HPDE6-E6E7 (cell line): ENCODE results near the gene OSBPL10.

Source experiments
- DNase-seq: peaks from one replicate; pipeline ENCODE4 v3.0.0; 2011; ENCODE audit warnings: missing footprints; ENCODE audit errors: extremely low spot score

The OSBPL10 gene

GRCh38 chr3:31959951-31960792, 20.9 kb downstream of the OSBPL10 start:
- DNase-seq, result no peak

- DNase-seq, result no peak
Measured at GRCh38 chr3:31959251-31959650, 21.8 kb downstream of the OSBPL10 start.

GRCh38 chr3:31958701-31959152, 22.3 kb downstream of the OSBPL10 start:
- DNase-seq, result no peak

- DNase-seq, result no peak
Measured at GRCh38 chr3:31957106-31957505, 24.0 kb downstream of the OSBPL10 start.

- DNase-seq, result no peak
Measured at GRCh38 chr3:31955581-31955980, 25.5 kb downstream of the OSBPL10 start.

- no peak for DNase-seq
Measured at GRCh38 chr3:31953636-31954035, 27.4 kb downstream of the OSBPL10 start.

GRCh38 chr3:31953091-31953490, 28.0 kb downstream of the OSBPL10 start:
- DNase-seq, result no peak

- DNase-seq, result no peak
Measured at GRCh38 chr3:31952205-31952604, 28.9 kb downstream of the OSBPL10 start.

GRCh38 chr3:31948280-31948679, 32.8 kb downstream of the OSBPL10 start:
- DNase-seq, result no peak

GRCh38 chr3:31947671-31948091, 33.4 kb downstream of the OSBPL10 start:
- no peak for DNase-seq

- no peak for DNase-seq
Measured at GRCh38 chr3:31947162-31947561, 33.9 kb downstream of the OSBPL10 start.

- DNase-seq, result no peak
Measured at GRCh38 chr3:31946484-31947081, 34.5 kb downstream of the OSBPL10 start.

- no peak for DNase-seq
Measured at GRCh38 chr3:31945738-31946052, 35.4 kb downstream of the OSBPL10 start.

- no peak for DNase-seq
Measured at GRCh38 chr3:31943041-31943440, 38.0 kb downstream of the OSBPL10 start.

- DNase-seq, result no peak
Measured at GRCh38 chr3:31942446-31942845, 38.6 kb downstream of the OSBPL10 start.

- no peak for DNase-seq
Measured at GRCh38 chr3:31937225-31937624, 43.8 kb downstream of the OSBPL10 start.

GRCh38 chr3:31936420-31937060, 44.5 kb downstream of the OSBPL10 start:
- DNase-seq, result no peak

GRCh38 chr3:31934866-31935265, 46.2 kb downstream of the OSBPL10 start:
- no peak for DNase-seq

- no peak for DNase-seq
Measured at GRCh38 chr3:31934018-31934417, 47.0 kb downstream of the OSBPL10 start.

GRCh38 chr3:31932990-31933389, 48.1 kb downstream of the OSBPL10 start:
- no peak for DNase-seq

- no peak for DNase-seq
Measured at GRCh38 chr3:31929826-31930502, 51.1 kb downstream of the OSBPL10 start.

GRCh38 chr3:31927811-31928210, 53.3 kb downstream of the OSBPL10 start:
- no peak for DNase-seq
